GM12878 (cell line): Measurements from ENCODE around the gene HMGXB4.

Experiments used
- BHLHE40 ChIP-seq, 2 experiments: fragments of 450-650 bp in 1 of 2; IDR thresholded peaks; 2 replicates each; pipeline ENCODE4 v1.6.1; 2011 to 2017; ENCODE audit warnings: low read depth in 2 of 2, borderline replicate concordance in 1 of 2, improper control_type of control experiment in 1 of 2, low read length in 1 of 2, mild to moderate bottlenecking in 1 of 2
- E2F4 ChIP-seq: IDR thresholded peaks from 2 replicates; pipeline ENCODE4 v1.6.1; 2012; ENCODE audit warnings: low read depth, low read length, improper control_type of control experiment
- ESRRA ChIP-seq: IDR thresholded peaks from 2 replicates; pipeline ENCODE4 v1.6.1; 2012; ENCODE audit warnings: mild to moderate bottlenecking, low read length, improper control_type of control experiment
- EZH2 ChIP-seq: IDR thresholded peaks from 2 replicates; pipeline ENCODE4 v1.6.1; 2012; ENCODE audit warnings: low read depth, mild to moderate bottlenecking, control low read depth, inconsistent platforms, low read length, borderline replicate concordance; ENCODE audit not compliant: control insufficient read depth
- JUNB ChIP-seq: IDR thresholded peaks from 2 replicates; pipeline ENCODE4 v1.6.1; 2016; ENCODE audit warnings: antibody characterized with exemption, mild to moderate bottlenecking
- RAD51 ChIP-seq: fragments of 450-650 bp; IDR thresholded peaks from 2 replicates; pipeline ENCODE4 v1.6.1; 2016; ENCODE audit warnings: moderate library complexity, mild to moderate bottlenecking, inconsistent platforms
- SP1 ChIP-seq: IDR thresholded peaks from one replicate; pipeline ENCODE4 v1.6.1; 2011; ENCODE audit warnings: low read depth, low read length

DNA sequence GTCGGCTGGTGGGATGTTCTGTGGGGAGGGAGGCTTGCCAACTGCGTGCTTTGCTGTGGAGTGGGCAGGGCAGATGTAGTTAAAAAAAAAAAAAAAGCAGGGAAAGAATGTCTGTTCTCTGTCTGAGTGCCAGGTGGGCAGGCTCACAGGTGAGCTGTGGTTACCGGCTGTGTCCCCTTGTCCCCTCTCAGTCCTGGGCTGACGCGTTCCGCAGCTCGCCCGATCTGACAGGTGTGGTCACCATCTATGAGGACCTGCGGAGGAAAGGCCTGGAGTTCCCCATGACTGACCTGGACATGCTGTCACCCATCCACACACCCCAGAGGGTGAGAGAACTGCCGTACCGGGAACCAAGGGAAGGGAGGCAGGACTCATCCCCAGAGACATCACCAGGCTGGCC lies 66.0 kb downstream of the HMGXB4 start:
- no peak for TF ChIP-seq ESRRA
- no peak for TF ChIP-seq RAD51
- TF ChIP-seq E2F4 = no peak
- TF ChIP-seq SP1 = no peak
- no peak for TF ChIP-seq BHLHE40 (IDR thresholded peaks at IDR 0.05; ENCODE audit: borderline replicate concordance in 1 of 2, low read depth in 2 of 2, low read length in 1 of 2)
- TF ChIP-seq JUNB = no peak
- no peak for TF ChIP-seq EZH2
